ENCODE data around the gene LAMA2. TPM values are rescaled to one million over a fixed set of nuclear protein-coding genes. Genes with fewer than 3 reads are reported as not detected.

LAMA2 gene
- total and polyA plus RNA-seq, 2 of the 13 experiments (the other 11 are each of a cell fraction or from before 2014, with no cell fraction given), result 0.11 to 0.28 TPM

DNA sequence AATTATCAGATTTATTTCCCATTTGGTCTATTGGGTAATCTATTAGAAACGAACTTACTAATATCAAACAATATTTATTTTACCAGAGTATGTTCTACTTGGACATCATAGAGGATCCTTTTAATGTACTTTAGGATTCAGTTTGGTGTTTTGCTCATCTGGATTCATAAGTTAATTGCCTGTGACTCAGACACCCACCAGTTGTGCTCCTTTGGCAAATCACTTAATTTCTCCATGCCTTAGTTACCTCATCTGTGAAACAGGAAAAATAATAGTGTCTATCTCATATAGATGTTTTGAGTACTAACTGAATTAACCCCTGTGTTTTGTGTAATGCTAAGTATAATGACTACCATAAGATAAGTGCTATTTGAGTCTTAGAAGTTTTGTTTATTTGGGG is 292.1 kb downstream of the LAMA2 start (continued):
- TF ChIP-seq, protein P1, sequence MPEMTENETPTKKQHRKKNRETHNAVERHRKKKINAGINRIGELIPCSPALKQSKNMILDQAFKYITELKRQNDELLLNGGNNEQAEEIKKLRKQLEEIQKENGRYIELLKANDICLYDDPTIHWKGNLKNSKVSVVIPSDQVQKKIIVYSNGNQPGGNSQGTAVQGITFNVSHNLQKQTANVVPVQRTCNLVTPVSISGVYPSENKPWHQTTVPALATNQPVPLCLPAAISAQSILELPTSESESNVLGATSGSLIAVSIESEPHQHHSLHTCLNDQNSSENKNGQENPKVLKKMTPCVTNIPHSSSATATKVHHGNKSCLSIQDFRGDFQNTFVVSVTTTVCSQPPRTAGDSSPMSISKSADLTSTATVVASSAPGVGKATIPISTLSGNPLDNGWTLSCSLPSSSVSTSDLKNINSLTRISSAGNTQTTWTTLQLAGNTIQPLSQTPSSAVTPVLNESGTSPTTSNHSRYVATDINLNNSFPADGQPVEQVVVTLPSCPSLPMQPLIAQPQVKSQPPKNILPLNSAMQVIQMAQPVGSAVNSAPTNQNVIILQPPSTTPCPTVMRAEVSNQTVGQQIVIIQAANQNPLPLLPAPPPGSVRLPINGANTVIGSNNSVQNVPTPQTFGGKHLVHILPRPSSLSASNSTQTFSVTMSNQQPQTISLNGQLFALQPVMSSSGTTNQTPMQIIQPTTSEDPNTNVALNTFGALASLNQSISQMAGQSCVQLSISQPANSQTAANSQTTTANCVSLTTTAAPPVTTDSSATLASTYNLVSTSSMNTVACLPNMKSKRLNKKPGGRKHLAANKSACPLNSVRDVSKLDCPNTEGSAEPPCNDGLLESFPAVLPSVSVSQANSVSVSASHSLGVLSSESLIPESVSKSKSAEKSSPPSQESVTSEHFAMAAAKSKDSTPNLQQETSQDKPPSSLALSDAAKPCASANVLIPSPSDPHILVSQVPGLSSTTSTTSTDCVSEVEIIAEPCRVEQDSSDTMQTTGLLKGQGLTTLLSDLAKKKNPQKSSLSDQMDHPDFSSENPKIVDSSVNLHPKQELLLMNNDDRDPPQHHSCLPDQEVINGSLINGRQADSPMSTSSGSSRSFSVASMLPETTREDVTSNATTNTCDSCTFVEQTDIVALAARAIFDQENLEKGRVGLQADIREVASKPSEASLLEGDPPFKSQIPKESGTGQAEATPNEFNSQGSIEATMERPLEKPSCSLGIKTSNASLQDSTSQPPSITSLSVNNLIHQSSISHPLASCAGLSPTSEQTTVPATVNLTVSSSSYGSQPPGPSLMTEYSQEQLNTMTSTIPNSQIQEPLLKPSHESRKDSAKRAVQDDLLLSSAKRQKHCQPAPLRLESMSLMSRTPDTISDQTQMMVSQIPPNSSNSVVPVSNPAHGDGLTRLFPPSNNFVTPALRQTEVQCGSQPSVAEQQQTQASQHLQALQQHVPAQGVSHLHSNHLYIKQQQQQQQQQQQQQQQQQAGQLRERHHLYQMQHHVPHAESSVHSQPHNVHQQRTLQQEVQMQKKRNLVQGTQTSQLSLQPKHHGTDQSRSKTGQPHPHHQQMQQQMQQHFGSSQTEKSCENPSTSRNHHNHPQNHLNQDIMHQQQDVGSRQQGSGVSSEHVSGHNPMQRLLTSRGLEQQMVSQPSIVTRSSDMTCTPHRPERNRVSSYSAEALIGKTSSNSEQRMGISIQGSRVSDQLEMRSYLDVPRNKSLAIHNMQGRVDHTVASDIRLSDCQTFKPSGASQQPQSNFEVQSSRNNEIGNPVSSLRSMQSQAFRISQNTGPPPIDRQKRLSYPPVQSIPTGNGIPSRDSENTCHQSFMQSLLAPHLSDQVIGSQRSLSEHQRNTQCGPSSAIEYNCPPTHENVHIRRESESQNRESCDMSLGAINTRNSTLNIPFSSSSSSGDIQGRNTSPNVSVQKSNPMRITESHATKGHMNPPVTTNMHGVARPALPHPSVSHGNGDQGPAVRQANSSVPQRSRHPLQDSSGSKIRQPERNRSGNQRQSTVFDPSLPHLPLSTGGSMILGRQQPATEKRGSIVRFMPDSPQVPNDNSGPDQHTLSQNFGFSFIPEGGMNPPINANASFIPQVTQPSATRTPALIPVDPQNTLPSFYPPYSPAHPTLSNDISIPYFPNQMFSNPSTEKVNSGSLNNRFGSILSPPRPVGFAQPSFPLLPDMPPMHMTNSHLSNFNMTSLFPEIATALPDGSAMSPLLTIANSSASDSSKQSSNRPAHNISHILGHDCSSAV (CRISPR knock-in tag; IDR thresholded peaks at IDR 0.05; ENCODE audit: borderline replicate concordance), result no peak
- TF ChIP-seq, protein P2, sequence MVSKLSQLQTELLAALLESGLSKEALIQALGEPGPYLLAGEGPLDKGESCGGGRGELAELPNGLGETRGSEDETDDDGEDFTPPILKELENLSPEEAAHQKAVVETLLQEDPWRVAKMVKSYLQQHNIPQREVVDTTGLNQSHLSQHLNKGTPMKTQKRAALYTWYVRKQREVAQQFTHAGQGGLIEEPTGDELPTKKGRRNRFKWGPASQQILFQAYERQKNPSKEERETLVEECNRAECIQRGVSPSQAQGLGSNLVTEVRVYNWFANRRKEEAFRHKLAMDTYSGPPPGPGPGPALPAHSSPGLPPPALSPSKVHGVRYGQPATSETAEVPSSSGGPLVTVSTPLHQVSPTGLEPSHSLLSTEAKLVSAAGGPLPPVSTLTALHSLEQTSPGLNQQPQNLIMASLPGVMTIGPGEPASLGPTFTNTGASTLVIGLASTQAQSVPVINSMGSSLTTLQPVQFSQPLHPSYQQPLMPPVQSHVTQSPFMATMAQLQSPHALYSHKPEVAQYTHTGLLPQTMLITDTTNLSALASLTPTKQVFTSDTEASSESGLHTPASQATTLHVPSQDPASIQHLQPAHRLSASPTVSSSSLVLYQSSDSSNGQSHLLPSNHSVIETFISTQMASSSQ (IDR thresholded peaks at IDR 0.05; ENCODE audit: low read depth), result no peak
- TF ChIP-seq, protein P2 (CRISPR knock-in tag; IDR thresholded peaks at IDR 0.05; ENCODE audit: borderline replicate concordance), result no peak
- TF ChIP-seq ZFP90 (CRISPR knock-in tag; IDR thresholded peaks at IDR 0.05; ENCODE audit: borderline replicate concordance), result no peak

All from HepG2 (cell line).